Mucosa of descending colon (tissue), 3 donors: ENCODE measurements around the gene TTC19. TPM values are rescaled to one million over a fixed set of nuclear protein-coding genes. Genes with fewer than 3 reads are reported as not detected.
A peak's percentile ranks its signal among the peaks of the same experiment; 100 is the strongest.

Source experiments
- ATAC-seq: fragments of 200-7000 bp; cut with Tn5 transposase; one replicate; pipeline ENCODE4 v1.9.1; 2020; ENCODE audit warnings: mild to moderate bottlenecking, moderate library complexity
- DNase-seq, 3 donors: peaks; one replicate each; pipeline ENCODE4 v3.0.0-alpha.2; 2020
- H3K36me3 ChIP-seq: fragments of 200-600 bp; one replicate; pipeline ENCODE4 v1.8.0; 2021; ENCODE audit warnings: low read depth, mild to moderate bottlenecking
- H3K4me1 ChIP-seq: fragments of 200-600 bp; one replicate; pipeline ENCODE4 v1.8.0; 2021; ENCODE audit warnings: low read depth, mild to moderate bottlenecking
- H3K4me3 ChIP-seq: fragments of 200-600 bp; one replicate; pipeline ENCODE4 v1.8.0; 2021; ENCODE audit warnings: mild to moderate bottlenecking
- H3K9me3 ChIP-seq: fragments of 200-600 bp; one replicate; pipeline ENCODE4 v1.8.0; 2021; ENCODE audit warnings: mild to moderate bottlenecking
- intact Hi-C, 2 donors: fragments of 100-400 bp; cut with DNase I in 1 of 2; cut with micrococcal nuclease in 1 of 2; formaldehyde crosslinking; loops; one replicate each; pipeline versions ENCODE4 v1.11.0 to v1.11.1; 2022; cut with DNase I, micrococcal nuclease
- total RNA-seq, 3 donors: library from RNA; stranded (reverse); fragmentation: NEBNext Ultra II Directional in 2 of 3; extraction: Animal tissue kit (Norgen Biotek cat#: 25700) in 2 of 3; gene quantifications; one replicate each; pipeline versions ENCODE4 v1.2.1 to v1.2.4, GENCODE V29; 2021 to 2023
- TF ChIP-seq, protein P1 (sequence below): fragments of 200-600 bp; IDR thresholded peaks from one replicate; pipeline ENCODE4 v1.8.0; 2022; ENCODE audit warnings: antibody characterized with exemption, mild to moderate bottlenecking
- donor health status: DM: no; HTN: no; CAD: no; lungs with moderate emphysema.
- donor health status: DM: no; HTN: no; CAD: no.
- donor health status: DM: no; HTN: yes; CAD: no.

TTC19 gene
- total RNA-seq, 3 donors from 2014 or later: 32.5 to 52.2 (median 41.9) TPM

DNA sequence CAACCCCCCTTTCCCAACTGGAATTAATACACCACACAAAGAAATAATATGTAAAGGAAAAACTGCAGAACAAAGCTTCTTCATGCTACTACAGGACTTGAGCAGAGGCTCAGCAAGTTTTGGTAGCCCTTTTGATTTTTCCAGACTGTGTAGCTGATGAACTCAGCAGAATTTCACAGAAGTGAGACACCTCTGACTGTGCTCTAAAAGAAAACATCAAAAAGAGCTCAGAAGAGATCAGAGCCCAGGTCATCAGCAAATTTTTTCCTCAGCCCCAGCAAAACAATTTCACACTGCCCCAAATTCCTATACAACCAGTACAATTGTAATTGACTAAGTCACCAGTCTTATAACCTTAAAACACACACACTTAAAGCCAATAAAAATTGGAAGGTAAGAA is 38.0 kb downstream of the TTC19 start:
- H3K36me3 ChIP-seq: peaks cover 15% of the 10 kb centered on the region
- no peaks in the 10 kb centered on the region for H3K4me1 ChIP-seq
- intact Hi-C loops: no loop called here
- no peaks in the 10 kb centered on the region for H3K9me3 ChIP-seq
- no peak overlapping the region for H3K4me3 ChIP-seq
- ATAC-seq: no peak
- TF ChIP-seq, protein P1, sequence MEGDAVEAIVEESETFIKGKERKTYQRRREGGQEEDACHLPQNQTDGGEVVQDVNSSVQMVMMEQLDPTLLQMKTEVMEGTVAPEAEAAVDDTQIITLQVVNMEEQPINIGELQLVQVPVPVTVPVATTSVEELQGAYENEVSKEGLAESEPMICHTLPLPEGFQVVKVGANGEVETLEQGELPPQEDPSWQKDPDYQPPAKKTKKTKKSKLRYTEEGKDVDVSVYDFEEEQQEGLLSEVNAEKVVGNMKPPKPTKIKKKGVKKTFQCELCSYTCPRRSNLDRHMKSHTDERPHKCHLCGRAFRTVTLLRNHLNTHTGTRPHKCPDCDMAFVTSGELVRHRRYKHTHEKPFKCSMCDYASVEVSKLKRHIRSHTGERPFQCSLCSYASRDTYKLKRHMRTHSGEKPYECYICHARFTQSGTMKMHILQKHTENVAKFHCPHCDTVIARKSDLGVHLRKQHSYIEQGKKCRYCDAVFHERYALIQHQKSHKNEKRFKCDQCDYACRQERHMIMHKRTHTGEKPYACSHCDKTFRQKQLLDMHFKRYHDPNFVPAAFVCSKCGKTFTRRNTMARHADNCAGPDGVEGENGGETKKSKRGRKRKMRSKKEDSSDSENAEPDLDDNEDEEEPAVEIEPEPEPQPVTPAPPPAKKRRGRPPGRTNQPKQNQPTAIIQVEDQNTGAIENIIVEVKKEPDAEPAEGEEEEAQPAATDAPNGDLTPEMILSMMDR: no peak
- no peak for DNase-seq

DNA sequence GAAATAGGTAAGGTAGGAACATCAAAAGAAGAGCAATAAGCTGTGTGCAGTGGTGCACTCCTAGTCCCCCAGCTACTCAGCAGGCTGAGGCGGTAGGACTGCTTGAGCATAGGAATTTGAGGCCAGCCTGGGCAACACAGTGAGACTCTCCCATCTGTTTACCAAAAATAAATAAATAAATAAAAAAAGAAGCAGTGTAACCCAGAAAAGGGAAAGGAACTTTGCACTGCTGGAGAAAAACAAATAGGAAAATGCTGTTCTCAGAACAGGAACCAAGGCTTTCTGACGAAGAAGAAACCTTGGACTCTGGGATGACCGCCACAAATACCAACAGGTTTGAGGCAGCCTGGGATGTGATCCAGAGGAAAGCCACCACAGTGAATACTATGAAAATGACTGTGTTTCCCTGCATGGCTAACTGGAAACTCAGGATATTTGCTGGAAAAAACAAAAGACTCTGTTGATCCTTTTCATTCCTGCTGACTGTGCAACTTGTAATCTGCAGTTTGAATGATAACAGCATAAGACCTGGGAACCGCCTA is 41.2 kb downstream of the TTC19 start:
- no peak overlapping the region for H3K4me3 ChIP-seq
- no peaks in the 10 kb centered on the region for H3K9me3 ChIP-seq
- TF ChIP-seq, protein P1: no peak
- H3K4me1 ChIP-seq: no peaks in the 10 kb centered on the region
- peak; percentile 79 for ATAC-seq
- DNase-seq: peak in 1 of 3 donors; percentile 17
- peaks cover 6% of the 10 kb centered on the region for H3K36me3 ChIP-seq
- intact Hi-C loops: no loop called here

DNA sequence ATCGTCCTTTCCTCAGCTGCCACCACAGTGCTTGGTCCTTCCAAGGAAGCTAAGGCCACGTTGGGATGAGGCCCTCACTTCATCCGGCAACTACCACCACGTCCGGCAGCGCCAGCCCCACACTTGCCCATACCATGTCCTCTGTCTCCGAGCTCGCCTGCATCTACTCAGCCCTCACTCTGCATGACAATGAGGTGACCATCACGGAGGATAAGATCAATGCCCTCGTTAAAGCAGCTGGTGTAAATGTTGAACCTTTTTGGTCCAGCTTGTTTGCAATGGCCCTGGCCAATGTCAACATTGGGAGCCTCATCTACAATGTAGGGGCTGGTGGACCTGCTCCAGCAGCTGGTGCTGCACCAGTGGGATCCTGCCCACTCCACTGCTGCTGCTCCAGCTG is 44.9 kb downstream of the TTC19 start:
- no peak for ATAC-seq
- no peaks in the 10 kb centered on the region for H3K4me1 ChIP-seq
- H3K4me3 ChIP-seq: no peak overlapping the region
- intact Hi-C loops: no loop called here
- peaks cover under 1% of the 10 kb centered on the region for H3K36me3 ChIP-seq
- TF ChIP-seq, protein P1: no peak
- no peak for DNase-seq
- H3K9me3 ChIP-seq: no peaks in the 10 kb centered on the region

DNA sequence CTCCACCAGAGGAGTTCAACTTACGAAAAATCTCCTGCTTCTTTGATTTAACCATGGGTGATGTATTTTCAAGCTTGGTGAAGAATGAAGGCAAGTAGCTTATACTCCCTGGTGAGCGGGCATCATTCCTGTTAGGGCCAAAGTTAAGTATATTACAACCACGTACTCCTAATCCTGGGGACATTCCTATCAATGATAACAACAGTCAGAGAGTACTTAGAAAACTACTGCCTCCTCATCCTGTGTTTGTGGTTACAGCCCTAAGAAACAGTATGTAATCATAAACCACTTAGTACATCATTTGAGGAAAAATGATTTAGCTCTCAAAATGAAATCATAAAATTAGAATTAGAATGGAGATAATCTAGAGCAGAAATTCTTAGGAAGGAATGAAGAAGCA is 47.3 kb downstream of the TTC19 start:
- Histone ChIP-seq H3K36me3 (no peaks in the 10 kb centered on the region), H3K4me3 (no peak overlapping the region), H3K4me1 (no peaks in the 10 kb centered on the region), H3K9me3 (no peaks in the 10 kb centered on the region)
- intact Hi-C loops: no loop called here
- DNase-seq: no peak
- ATAC-seq: no peak
- TF ChIP-seq, protein P1: no peak

DNA sequence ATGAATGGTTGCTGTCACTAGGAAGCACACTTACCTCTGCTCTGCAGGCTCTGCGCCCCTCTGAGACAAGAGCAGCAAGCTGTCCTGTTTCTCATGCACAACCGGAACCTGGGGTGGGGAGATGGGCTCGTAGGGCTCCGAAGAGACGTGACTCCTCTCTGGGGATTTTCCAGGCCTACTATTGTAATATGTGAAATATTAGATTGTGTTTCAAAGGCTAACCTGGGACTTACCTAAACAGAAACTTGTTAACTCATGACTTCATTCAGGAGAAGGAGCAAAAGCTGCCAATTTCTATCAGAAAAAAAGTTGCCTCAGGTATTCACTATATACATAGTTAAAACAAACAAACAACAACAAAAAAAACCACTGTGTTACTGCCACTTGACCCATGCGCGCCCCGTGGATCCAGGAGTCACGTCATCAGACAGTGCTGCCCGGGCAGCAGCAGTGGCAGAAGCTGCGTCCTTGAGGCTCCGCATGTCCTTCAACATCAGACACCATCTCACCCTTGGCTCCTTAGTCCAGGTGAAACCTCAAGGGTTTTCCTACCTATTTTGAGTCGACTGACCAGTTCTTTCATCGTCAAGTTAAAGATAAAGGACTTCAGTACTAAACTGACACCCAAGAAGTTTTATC is 49.3 kb downstream of the TTC19 start:
- ATAC-seq (no peak), DNase-seq (no peak)
- TF ChIP-seq, protein P1: no peak
- H3K4me3 ChIP-seq: no peak overlapping the region
- intact Hi-C loops: no loop called here
- H3K9me3 ChIP-seq: no peaks in the 10 kb centered on the region
- no peaks in the 10 kb centered on the region for H3K4me1 ChIP-seq
- H3K36me3 ChIP-seq: no peaks in the 10 kb centered on the region
